HEK293 (cell line): ENCODE results near the gene ENAM.

ENCODE experiments used
- TCF7L2 ChIP-seq: IDR thresholded peaks from 2 replicates; pipeline ENCODE4 v1.6.1; 2011; ENCODE audit warnings: low read depth, mild to moderate bottlenecking, inconsistent platforms, low read length, moderate library complexity, borderline replicate concordance
- YY1 ChIP-seq: fragments of 450-650 bp; formaldehyde crosslinking; IDR thresholded peaks from 2 replicates; pipeline ENCODE4 v1.5.1; 2018; ENCODE audit warnings: missing biosample characterization, missing genetic modification characterization
- ZNF138 ChIP-seq: fragments of 450-650 bp; formaldehyde crosslinking; IDR thresholded peaks from 2 replicates; pipeline ENCODE4 v1.5.1; 2016; ENCODE audit warnings: missing biosample characterization, missing genetic modification characterization, borderline replicate concordance
- ZNF23 ChIP-seq: fragments of 450-650 bp; formaldehyde crosslinking; IDR thresholded peaks from 2 replicates; pipeline ENCODE4 v1.5.1; 2016; ENCODE audit warnings: missing biosample characterization, missing genetic modification characterization, borderline replicate concordance
- ZNF274 ChIP-seq, 2 experiments: fragments of 200-500 bp in 1 of 2; fragments of 450-650 bp in 1 of 2; sonication (Bioruptor generic) in 1 of 2; formaldehyde crosslinking in 1 of 2; IDR thresholded peaks; 2 replicates each; pipeline versions ENCODE4 v1.5.1 to v1.6.1; 2014 to 2016; ENCODE audit warnings: borderline replicate concordance in 1 of 2, inconsistent platforms in 1 of 2, low read length in 1 of 2, missing biosample characterization in 1 of 2, missing genetic modification characterization in 1 of 2
- ZNF37A ChIP-seq: fragments of 450-650 bp; IDR thresholded peaks from 2 replicates; pipeline ENCODE4 v1.5.1; 2018; ENCODE audit warnings: missing biosample characterization, missing genetic modification characterization
- ZNF624 ChIP-seq: fragments of 450-650 bp; formaldehyde crosslinking; IDR thresholded peaks from 2 replicates; pipeline ENCODE4 v1.5.1; 2017; ENCODE audit warnings: missing biosample characterization, missing genetic modification characterization
- ZNF777 ChIP-seq: fragments of 450-650 bp; formaldehyde crosslinking; IDR thresholded peaks from 2 replicates; pipeline ENCODE4 v1.5.1; 2017; ENCODE audit warnings: missing biosample characterization, missing genetic modification characterization, borderline replicate concordance
- ZNF785 ChIP-seq: fragments of 450-650 bp; formaldehyde crosslinking; IDR thresholded peaks from 2 replicates; pipeline ENCODE4 v1.5.1; 2016; ENCODE audit warnings: missing biosample characterization, missing genetic modification characterization
- TF ChIP-seq, protein P1 (sequence below): fragments of 450-650 bp; formaldehyde crosslinking; IDR thresholded peaks from 2 replicates; pipeline ENCODE4 v1.5.1; 2016; ENCODE audit warnings: missing biosample characterization, missing genetic modification characterization
- TF ChIP-seq, protein P2 (sequence below): fragments of 450-650 bp; formaldehyde crosslinking; IDR thresholded peaks from 2 replicates; pipeline ENCODE4 v1.5.1; 2016; ENCODE audit warnings: missing biosample characterization, missing genetic modification characterization
- TF ChIP-seq, protein P3 (sequence below): fragments of 450-650 bp; formaldehyde crosslinking; IDR thresholded peaks from 2 replicates; pipeline ENCODE4 v1.5.1; 2016; ENCODE audit warnings: missing biosample characterization, missing genetic modification characterization
- TF ChIP-seq, protein P4 (sequence below): fragments of 450-650 bp; formaldehyde crosslinking; IDR thresholded peaks from 2 replicates; pipeline ENCODE4 v1.5.1; 2016; ENCODE audit warnings: missing biosample characterization, missing genetic modification characterization

DNA sequence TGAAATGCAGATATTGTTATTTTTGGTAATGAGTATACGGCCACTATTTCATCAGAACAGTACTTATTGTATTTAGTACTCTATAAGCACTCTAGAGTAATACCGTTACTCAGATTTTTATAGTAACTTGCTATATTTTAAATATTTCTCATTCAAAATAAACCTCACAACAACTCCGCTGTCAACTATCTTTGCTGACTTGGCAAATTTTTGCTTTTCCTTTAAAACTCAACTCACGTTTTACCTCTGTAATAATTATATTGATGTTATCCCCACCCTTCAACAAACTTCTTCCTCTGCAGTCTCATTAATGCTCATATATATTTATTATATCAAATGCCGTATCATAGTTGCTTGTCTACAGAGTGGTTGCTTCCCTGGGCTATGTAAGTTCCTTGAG is 28.8 kb downstream of the ENAM start:
- TF ChIP-seq, protein P1, sequence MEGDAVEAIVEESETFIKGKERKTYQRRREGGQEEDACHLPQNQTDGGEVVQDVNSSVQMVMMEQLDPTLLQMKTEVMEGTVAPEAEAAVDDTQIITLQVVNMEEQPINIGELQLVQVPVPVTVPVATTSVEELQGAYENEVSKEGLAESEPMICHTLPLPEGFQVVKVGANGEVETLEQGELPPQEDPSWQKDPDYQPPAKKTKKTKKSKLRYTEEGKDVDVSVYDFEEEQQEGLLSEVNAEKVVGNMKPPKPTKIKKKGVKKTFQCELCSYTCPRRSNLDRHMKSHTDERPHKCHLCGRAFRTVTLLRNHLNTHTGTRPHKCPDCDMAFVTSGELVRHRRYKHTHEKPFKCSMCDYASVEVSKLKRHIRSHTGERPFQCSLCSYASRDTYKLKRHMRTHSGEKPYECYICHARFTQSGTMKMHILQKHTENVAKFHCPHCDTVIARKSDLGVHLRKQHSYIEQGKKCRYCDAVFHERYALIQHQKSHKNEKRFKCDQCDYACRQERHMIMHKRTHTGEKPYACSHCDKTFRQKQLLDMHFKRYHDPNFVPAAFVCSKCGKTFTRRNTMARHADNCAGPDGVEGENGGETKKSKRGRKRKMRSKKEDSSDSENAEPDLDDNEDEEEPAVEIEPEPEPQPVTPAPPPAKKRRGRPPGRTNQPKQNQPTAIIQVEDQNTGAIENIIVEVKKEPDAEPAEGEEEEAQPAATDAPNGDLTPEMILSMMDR, result no peak
- TF ChIP-seq ZNF777 (tag by site-specific recombination), result no peak
- TF ChIP-seq YY1 (tag by site-specific recombination), result no peak
- TF ChIP-seq ZNF23, result no peak
- TF ChIP-seq ZNF274 (IDR thresholded peaks at IDR 0.05; ENCODE audit: low read length), result no peak
- no peak for TF ChIP-seq ZNF274 (tag by site-specific recombination; IDR thresholded peaks at IDR 0.05; ENCODE audit: borderline replicate concordance)
- TF ChIP-seq, protein P2, sequence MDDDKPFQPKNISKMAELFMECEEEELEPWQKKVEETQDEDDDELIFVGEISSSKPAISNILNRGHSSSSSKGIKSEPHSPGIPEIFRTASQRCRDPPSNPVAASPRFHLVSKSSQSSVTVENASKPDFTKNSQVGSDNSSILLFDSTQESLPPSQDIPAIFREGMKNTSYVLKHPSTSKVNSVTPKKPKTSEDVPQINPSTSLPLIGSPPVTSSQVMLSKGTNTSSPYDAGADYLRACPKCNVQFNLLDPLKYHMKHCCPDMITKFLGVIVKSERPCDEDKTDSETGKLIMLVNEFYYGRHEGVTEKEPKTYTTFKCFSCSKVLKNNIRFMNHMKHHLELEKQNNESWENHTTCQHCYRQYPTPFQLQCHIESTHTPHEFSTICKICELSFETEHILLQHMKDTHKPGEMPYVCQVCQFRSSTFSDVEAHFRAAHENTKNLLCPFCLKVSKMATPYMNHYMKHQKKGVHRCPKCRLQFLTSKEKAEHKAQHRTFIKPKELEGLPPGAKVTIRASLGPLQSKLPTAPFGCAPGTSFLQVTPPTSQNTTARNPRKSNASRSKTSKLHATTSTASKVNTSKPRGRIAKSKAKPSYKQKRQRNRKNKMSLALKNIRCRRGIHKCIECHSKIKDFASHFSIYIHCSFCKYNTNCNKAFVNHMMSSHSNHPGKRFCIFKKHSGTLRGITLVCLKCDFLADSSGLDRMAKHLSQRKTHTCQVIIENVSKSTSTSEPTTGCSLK (tag by site-specific recombination), result no peak
- TF ChIP-seq ZNF37A (tag by site-specific recombination), result no peak
- TF ChIP-seq, protein P3, sequence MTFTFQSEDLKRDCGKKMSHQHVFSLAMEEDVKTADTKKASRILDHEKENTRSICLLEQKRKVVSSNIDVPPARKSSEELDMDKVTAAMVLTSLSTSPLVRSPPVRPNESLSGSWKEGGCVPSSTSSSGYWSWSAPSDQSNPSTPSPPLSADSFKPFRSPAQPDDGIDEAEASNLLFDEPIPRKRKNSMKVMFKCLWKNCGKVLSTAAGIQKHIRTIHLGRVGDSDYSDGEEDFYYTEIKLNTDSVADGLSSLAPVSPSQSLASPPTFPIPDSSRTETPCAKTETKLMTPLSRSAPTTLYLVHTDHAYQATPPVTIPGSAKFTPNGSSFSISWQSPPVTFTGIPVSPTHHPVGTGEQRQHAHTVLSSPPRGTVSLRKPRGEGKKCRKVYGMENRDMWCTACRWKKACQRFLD (tag by site-specific recombination), result no peak
- no peak for TF ChIP-seq ZNF624 (tag by site-specific recombination)
- no peak for TF ChIP-seq ZNF785
- no peak for TF ChIP-seq TCF7L2
- no peak for TF ChIP-seq ZNF138 (tag by site-specific recombination)
- TF ChIP-seq, protein P4, sequence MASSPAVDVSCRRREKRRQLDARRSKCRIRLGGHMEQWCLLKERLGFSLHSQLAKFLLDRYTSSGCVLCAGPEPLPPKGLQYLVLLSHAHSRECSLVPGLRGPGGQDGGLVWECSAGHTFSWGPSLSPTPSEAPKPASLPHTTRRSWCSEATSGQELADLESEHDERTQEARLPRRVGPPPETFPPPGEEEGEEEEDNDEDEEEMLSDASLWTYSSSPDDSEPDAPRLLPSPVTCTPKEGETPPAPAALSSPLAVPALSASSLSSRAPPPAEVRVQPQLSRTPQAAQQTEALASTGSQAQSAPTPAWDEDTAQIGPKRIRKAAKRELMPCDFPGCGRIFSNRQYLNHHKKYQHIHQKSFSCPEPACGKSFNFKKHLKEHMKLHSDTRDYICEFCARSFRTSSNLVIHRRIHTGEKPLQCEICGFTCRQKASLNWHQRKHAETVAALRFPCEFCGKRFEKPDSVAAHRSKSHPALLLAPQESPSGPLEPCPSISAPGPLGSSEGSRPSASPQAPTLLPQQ (tag by site-specific recombination), result no peak
